GM12872 (cell line): ENCODE results near the gene CBFA2T3.

Experiments
- CTCF ChIP-seq: IDR thresholded peaks from 3 replicates; pipeline ENCODE4 v1.5.1; 2011; ENCODE audit warnings: low read depth, mild to moderate bottlenecking, low read length, moderate library complexity; ENCODE audit not compliant: insufficient read depth

The CBFA2T3 gene

GRCh38 chr16:88943741-88944140, 33.3 kb downstream of the CBFA2T3 start:
- TF ChIP-seq CTCF: no peak

GRCh38 chr16:88943131-88943664, 33.8 kb downstream of the CBFA2T3 start:
- TF ChIP-seq CTCF: no peak

- TF ChIP-seq CTCF: peak; percentile 72
Observed at GRCh38 chr16:88941913-88942909, 34.8 kb downstream of the CBFA2T3 start.

- TF ChIP-seq CTCF: no peak
Observed at GRCh38 chr16:88940862-88941817, 35.9 kb downstream of the CBFA2T3 start.

- TF ChIP-seq CTCF: no peak
Observed at GRCh38 chr16:88939972-88940861, 36.8 kb downstream of the CBFA2T3 start.

GRCh38 chr16:88939245-88939971, 37.6 kb downstream of the CBFA2T3 start:
- no peak for TF ChIP-seq CTCF
